Renal cortex interstitium (tissue), 15 donors: Measurements from ENCODE around the gene GRHPR. TPM values are rescaled to one million over a fixed set of nuclear protein-coding genes. Genes with fewer than 3 reads are reported as not detected.

Source experiments
- DNase-seq, 11 donors: peaks; one replicate each; pipeline ENCODE4 v3.0.0-alpha.2; 2013; ENCODE audit warnings: low read depth in 9 of 11, low spot score in 4 of 11; ENCODE audit errors: extremely low read depth in 1 of 11
- long read RNA-seq, 16 experiments: transcript quantifications; one replicate each; lab custom pipeline, GENCODE V29; 2026
- polyA plus RNA-seq, 3 donors: library from polyadenylated mRNA; unstranded; fragments of 120-200 nt; gene quantifications; one replicate each; pipeline ENCODE4 v1.2.1, GENCODE V29; 2013; ENCODE audit not compliant: insufficient read length in 3 of 3

GRHPR gene
- 100 to 1,000 TPM; 120 to 142 (median 135) TPM for polyA plus RNA-seq
- long read RNA-seq, donor 1, full-length matches to known transcripts, result 47 of 66 reads
- long read RNA-seq, donor 1, partial matches to known transcripts, result 19 of 66 reads
- long read RNA-seq, donor 1, other reads (novel, unspliced or antisense), result 0 of 66 reads
- long read RNA-seq, donor 2, full-length matches to known transcripts, result 41 of 63 reads
- long read RNA-seq, donor 2, partial matches to known transcripts, result 22 of 63 reads
- long read RNA-seq, donor 2, other reads (novel, unspliced or antisense), result 0 of 63 reads
- long read RNA-seq, donor 3, full-length matches to known transcripts, result 83 of 92 reads
- long read RNA-seq, donor 3, partial matches to known transcripts, result 9 of 92 reads
- long read RNA-seq, donor 3, other reads (novel, unspliced or antisense), result 0 of 92 reads
- long read RNA-seq, donor 4, full-length matches to known transcripts, result 61 of 61 reads
- long read RNA-seq, donor 4, partial matches to known transcripts, result 0 of 61 reads
- long read RNA-seq, donor 4, other reads (novel, unspliced or antisense), result 0 of 61 reads
- long read RNA-seq, donor 5, result 0 reads
- long read RNA-seq, donor 6, full-length matches to known transcripts, result 61 of 88 reads
- long read RNA-seq, donor 6, partial matches to known transcripts, result 27 of 88 reads
- long read RNA-seq, donor 6, other reads (novel, unspliced or antisense), result 0 of 88 reads
- long read RNA-seq, donor 7, full-length matches to known transcripts, result 82 of 88 reads
- long read RNA-seq, donor 7, partial matches to known transcripts, result 6 of 88 reads
- long read RNA-seq, donor 7, other reads (novel, unspliced or antisense), result 0 of 88 reads
- long read RNA-seq, donor 8, full-length matches to known transcripts, result 117 of 192 reads
- long read RNA-seq, donor 8, partial matches to known transcripts, result 65 of 192 reads
- long read RNA-seq, donor 8, other reads (novel, unspliced or antisense), result 10 of 192 reads
- long read RNA-seq, donor 9, full-length matches to known transcripts, result 59 of 59 reads
- long read RNA-seq, donor 9, partial matches to known transcripts, result 0 of 59 reads
- long read RNA-seq, donor 9, other reads (novel, unspliced or antisense), result 0 of 59 reads
- long read RNA-seq, donor 10, full-length matches to known transcripts, result 70 of 70 reads
- long read RNA-seq, donor 10, partial matches to known transcripts, result 0 of 70 reads
- long read RNA-seq, donor 10, other reads (novel, unspliced or antisense), result 0 of 70 reads
- long read RNA-seq, donor 11, transcript GRHPR-201 (9 exons, 1,280 nt), result major isoform, 30 of 58 reads
- long read RNA-seq, donor 11, transcript GRHPR-204 (4 exons, 1,893 nt), result minor isoform, 23 of 58 reads
- long read RNA-seq, donor 11, partial matches to known transcripts, result 0 of 58 reads
- long read RNA-seq, donor 11, other reads (novel, unspliced or antisense), result 0 of 58 reads
- long read RNA-seq, donor 12, full-length matches to known transcripts, result 25 of 25 reads
- long read RNA-seq, donor 12, partial matches to known transcripts, result 0 of 25 reads
- long read RNA-seq, donor 12, other reads (novel, unspliced or antisense), result 0 of 25 reads
- long read RNA-seq, donor 13, result 0 reads
- long read RNA-seq, donor 14, full-length matches to known transcripts, result 51 of 51 reads
- long read RNA-seq, donor 14, partial matches to known transcripts, result 0 of 51 reads
- long read RNA-seq, donor 14, other reads (novel, unspliced or antisense), result 0 of 51 reads
- long read RNA-seq, donor 15, transcript GRHPR-201 (9 exons, 1,280 nt), result major isoform, 18 of 39 reads
- long read RNA-seq, donor 15, transcript GRHPR-204 (4 exons, 1,893 nt), result minor isoform, 10 of 39 reads
- long read RNA-seq, donor 15, partial matches to known transcripts, result 7 of 39 reads
- long read RNA-seq, donor 15, other reads (novel, unspliced or antisense), result 0 of 39 reads
- long read RNA-seq, donor 16, full-length matches to known transcripts, result 151 of 161 reads
- long read RNA-seq, donor 16, partial matches to known transcripts, result 10 of 161 reads
- long read RNA-seq, donor 16, other reads (novel, unspliced or antisense), result 0 of 161 reads

- peak in 10 of 11 donors; percentile 59 to 72 (median 68) for DNase-seq
These were observed at the start of gene GRHPR for GRCh38 chr9:37422289-37423104. TSS of gene GRHPR (plus strand) at chr9:37422696. CDS start at chr9:37422751, 55 bp downstream.

- no peak for DNase-seq
These were observed 49.7 kb upstream of the GRHPR start for GRCh38 chr9:37372839-37373238.

GRCh38 chr9:37373621-37374020, 48.9 kb upstream of the GRHPR start:
- no peak for DNase-seq

GRCh38 chr9:37374892-37375291, 47.6 kb upstream of the GRHPR start:
- DNase-seq, result no peak

- no peak for DNase-seq
These were observed 44.5 kb upstream of the GRHPR start for GRCh38 chr9:37377688-37378612.

GRCh38 chr9:37378613-37379004, 43.9 kb upstream of the GRHPR start:
- no peak for DNase-seq

GRCh38 chr9:37379835-37380234, 42.7 kb upstream of the GRHPR start:
- no peak for DNase-seq

GRCh38 chr9:37380570-37380969, 41.9 kb upstream of the GRHPR start:
- no peak for DNase-seq

- DNase-seq, result no peak
These were observed 41.3 kb upstream of the GRHPR start for GRCh38 chr9:37381094-37381741.

GRCh38 chr9:37382161-37382981, 40.1 kb upstream of the GRHPR start:
- DNase-seq, result no peak

GRCh38 chr9:37382982-37383357, 39.5 kb upstream of the GRHPR start:
- no peak for DNase-seq

- DNase-seq, result no peak
These were observed 39.1 kb upstream of the GRHPR start for GRCh38 chr9:37383393-37383792.

- no peak for DNase-seq
These were observed 38.4 kb upstream of the GRHPR start for GRCh38 chr9:37383876-37384746.

GRCh38 chr9:37385286-37385685, 37.2 kb upstream of the GRHPR start:
- DNase-seq, result no peak
